GM19328 (cell line): Measurements from ENCODE around the gene CADM2.

Source experiments
- ATAC-seq: cut with Tn5 transposase; IDR thresholded peaks from one replicate; pipeline ENCODE4 v1.9.1; 2021; ENCODE audit warnings: mild to moderate bottlenecking, moderate library complexity; ENCODE audit not compliant: unreplicated experiment

Gene CADM2

DNA sequence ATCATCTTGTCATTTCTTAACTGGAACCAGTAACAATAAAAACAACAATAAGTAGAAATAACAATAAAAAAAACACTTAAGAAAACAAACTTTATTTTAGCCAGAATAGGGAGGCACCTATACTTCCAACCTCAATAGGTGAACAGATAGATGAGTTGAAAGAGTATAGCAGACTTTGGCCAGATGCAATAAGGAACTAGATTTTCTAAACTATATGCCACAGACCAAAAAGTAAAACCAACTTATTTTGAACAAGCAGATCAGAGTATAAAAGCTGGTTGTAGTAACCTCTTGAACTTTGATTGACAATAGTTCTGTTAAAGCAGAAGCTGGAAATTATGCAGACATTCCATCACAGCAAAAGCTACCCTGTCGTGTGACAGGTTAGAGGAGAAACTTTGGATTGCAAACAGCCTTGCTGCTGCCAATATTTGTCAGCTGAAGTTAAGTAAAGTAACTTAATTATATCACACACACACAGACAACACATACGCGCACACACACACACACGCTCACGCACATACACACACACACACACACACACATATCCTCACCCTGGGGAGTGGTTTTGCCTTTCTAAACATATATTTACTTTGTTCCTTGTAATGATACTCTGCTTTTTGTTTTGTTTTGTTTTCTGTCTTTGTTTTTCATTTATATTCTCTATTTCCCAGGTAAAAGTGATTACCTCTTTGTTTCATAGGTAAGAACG, 1128.5 kb downstream of the CADM2 start:
- ATAC-seq: no peak

DNA sequence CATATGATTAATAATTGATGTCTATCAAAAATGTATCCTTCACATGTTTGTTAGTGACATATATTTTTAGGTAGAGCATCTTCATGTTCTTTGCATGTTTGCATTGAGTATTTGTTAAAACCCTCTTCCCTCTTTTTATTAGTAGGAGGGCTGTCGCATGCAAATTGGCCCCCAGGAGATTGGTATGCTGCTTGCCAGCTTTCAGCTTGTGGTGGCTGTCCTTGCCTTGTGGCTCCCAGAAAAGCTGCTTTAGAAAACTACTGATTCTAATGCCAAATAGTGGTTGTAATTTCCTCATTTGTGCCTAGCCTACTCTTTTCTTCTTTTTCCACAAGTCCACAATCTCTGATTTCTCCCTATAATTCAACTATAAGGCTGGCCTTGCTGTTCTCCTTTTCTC, 1145.4 kb downstream of the CADM2 start:
- ATAC-seq: no peak

DNA sequence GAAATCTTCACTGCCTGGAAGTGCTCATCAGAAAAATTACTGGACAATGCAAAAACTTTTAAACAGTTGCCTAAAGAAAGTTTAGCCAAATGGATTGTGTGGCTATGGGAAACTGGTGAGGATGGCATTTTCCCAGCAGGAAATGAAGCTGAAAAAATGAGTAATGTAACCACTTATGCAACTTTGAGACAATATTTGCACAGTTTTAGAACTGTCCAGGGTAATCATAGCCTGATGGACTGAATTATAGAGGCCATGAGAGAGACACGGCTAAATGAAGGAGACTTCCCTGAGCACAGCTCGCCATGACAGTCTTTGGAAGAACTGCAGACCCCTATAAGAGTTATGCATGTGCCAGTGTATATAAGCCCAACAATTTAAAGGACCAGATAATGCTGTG, 1150.6 kb downstream of the CADM2 start:
- no peak for ATAC-seq
